IPS-18a (cell line): ENCODE measurements around the gene GNPDA1.

ENCODE experiments used
- H3K27ac ChIP-seq: one replicate; pipeline ENCODE4 v1.5.1; 2013; ENCODE audit warnings: low read length
- H3K27me3 ChIP-seq: one replicate; pipeline ENCODE4 v1.6.1; 2013; ENCODE audit warnings: mild to moderate bottlenecking, low read length; ENCODE audit not compliant: control insufficient read depth, insufficient read depth
- H3K36me3 ChIP-seq: one replicate; pipeline ENCODE4 v1.6.1; 2013; ENCODE audit warnings: low read depth, low read length; ENCODE audit not compliant: control insufficient read depth
- H3K4me1 ChIP-seq: one replicate; pipeline ENCODE4 v1.6.1; 2013; ENCODE audit warnings: low read depth, low read length; ENCODE audit not compliant: control insufficient read depth
- H3K4me3 ChIP-seq: one replicate; pipeline ENCODE4 v1.5.1; 2013; ENCODE audit warnings: low read length
- H3K9ac ChIP-seq: one replicate; pipeline ENCODE4 v1.6.1; 2013; ENCODE audit warnings: mild to moderate bottlenecking, low read length, moderate library complexity
- H3K9me3 ChIP-seq: one replicate; pipeline ENCODE4 v1.6.1; 2013; ENCODE audit warnings: low read depth, low read length; ENCODE audit not compliant: control insufficient read depth

The GNPDA1 gene

DNA sequence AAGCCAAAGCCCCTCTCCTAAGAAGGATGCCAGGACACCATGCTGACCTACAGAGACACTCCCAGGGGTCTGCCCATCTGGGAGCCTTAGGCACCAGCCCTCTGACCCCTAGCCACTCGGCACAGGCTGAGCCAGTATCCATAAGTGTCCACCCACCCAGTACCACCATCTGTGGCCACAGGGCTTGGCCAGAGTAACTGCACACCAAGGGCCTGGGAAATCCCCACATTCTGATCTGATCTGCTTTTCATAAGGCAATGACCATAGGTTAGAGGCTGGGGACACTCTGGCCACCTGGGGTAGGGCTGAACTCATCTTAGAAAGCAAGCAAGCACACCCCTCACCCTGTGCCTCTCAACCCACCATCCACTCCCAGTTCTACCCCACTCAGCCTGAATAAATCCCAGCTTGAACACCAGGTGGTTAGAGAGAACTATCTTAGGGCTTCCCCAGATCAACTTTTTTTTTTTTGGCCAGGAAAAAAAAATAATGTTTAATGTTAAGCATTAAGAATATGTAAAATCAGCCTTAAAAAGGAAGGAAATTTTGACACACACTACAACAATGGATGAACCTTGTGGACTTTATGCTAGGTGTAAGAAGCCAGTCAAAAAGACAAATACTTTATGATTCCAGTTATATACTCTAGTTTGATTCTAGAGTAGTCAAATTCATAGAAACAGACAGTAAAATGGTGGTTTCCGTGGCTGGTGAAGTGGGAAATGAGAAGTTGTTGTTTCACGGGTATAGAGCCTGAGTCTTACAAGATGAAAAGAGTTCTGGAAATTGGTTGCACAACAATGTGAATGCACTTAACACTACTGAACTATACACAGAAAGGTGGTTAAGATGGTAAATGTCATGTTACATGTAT is 6.2 kb downstream of the GNPDA1 start:
- no peak overlapping the region for H3K27ac ChIP-seq
- H3K36me3 ChIP-seq: peaks cover 45% of the 10 kb centered on the region
- H3K4me1 ChIP-seq: no peaks in the 10 kb centered on the region
- H3K9ac ChIP-seq: no peak overlapping the region
- no peaks in the 10 kb centered on the region for H3K9me3 ChIP-seq
- no peak overlapping the region for H3K4me3 ChIP-seq
- no peaks in the 10 kb centered on the region for H3K27me3 ChIP-seq

DNA sequence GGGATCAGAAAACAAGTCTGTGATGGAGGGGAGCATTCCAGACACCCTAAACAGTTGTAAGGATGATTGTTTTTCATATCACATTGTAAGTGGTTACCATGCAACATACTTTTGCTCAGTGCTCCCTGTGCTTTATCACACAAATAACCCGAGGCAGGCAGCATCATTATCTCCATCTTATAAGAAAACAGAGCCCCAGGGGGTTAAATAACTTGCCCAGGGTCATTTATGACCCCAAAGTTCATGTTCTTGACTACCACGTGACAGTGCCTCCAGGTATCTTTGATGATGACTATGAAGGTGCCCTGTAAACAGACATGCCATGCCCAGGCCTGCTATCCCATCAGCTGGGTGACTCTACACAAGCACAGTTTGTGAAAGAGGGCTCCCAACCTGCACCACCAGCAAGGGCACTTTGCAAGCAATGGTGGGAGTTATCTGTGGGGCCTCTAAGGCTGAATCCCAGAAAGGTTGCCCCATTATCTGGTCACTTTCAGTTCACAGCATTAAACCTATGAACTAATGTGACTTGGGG is 9.5 kb downstream of the GNPDA1 start:
- H3K4me3 ChIP-seq: no peak overlapping the region
- no peak overlapping the region for H3K27ac ChIP-seq
- H3K9ac ChIP-seq: no peak overlapping the region
- no peaks in the 10 kb centered on the region for H3K27me3 ChIP-seq
- H3K36me3 ChIP-seq: peaks cover 55% of the 10 kb centered on the region
- no peaks in the 10 kb centered on the region for H3K9me3 ChIP-seq
- no peaks in the 10 kb centered on the region for H3K4me1 ChIP-seq

DNA sequence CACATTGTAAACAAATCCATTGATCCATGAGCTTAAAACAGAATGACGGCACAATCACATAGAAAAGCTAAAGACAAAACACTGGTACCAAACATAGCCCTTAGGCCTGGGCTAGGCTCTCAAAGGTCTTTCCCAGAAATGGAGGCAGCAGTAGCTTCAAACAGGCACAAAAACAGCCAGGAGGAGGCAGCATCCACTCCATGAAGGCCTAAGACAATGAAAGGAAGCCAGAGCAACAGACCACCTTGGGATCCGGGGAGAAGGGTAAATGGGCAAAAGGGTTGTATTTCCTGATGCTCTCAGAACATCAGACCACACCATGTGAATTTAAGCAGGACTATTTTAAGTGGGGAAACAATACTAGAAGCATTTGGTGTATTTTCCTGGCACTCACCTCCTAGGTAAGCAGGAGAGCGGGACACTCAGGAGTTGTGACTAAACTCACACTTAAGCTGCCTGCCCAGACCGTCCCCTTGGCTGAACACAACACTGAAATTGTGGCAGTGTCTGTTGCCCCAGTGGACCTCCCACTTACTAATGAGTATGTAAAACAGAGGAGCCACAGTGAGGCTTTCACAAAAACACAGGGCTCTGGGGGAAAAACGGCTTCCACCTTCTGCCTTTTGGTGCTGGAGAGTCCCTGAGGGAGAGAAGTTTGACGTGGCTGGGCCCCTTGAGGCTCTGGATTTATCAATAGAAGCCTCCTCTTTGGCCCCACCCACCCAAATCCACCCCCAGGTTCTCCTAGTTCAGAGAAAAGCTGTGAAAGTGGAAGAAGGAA is 11.9 kb downstream of the GNPDA1 start:
- Histone ChIP-seq H3K9ac (no peak overlapping the region), H3K27me3 (no peaks in the 10 kb centered on the region), H3K9me3 (no peaks in the 10 kb centered on the region), H3K27ac (no peak overlapping the region), H3K4me1 (no peaks in the 10 kb centered on the region), H3K4me3 (no peak overlapping the region), H3K36me3 (peaks cover 50% of the 10 kb centered on the region)

DNA sequence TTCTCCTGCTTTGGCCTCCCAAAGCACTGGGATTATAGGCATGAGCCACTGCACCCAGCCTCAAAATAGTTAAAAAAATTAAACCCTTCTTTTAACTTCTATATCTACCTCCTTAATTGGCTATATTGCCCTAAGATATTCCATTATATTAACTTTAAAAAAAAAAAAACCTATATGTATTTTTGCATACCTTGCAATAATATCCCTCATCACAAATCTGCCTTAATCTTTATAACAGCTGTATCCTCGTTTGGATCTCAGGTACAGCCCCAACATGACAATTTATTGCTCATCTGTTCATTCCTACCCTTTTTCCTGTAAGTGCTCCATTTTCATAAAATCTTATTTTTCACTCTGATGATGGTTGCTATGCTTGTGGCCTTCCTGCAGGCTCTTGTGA is 12.7 kb downstream of the GNPDA1 start:
- no peak overlapping the region for H3K4me3 ChIP-seq
- no peaks in the 10 kb centered on the region for H3K9me3 ChIP-seq
- no peaks in the 10 kb centered on the region for H3K4me1 ChIP-seq
- H3K27ac ChIP-seq: no peak overlapping the region
- H3K27me3 ChIP-seq: no peaks in the 10 kb centered on the region
- H3K9ac ChIP-seq: no peak overlapping the region
- H3K36me3 ChIP-seq: peaks cover 45% of the 10 kb centered on the region

DNA sequence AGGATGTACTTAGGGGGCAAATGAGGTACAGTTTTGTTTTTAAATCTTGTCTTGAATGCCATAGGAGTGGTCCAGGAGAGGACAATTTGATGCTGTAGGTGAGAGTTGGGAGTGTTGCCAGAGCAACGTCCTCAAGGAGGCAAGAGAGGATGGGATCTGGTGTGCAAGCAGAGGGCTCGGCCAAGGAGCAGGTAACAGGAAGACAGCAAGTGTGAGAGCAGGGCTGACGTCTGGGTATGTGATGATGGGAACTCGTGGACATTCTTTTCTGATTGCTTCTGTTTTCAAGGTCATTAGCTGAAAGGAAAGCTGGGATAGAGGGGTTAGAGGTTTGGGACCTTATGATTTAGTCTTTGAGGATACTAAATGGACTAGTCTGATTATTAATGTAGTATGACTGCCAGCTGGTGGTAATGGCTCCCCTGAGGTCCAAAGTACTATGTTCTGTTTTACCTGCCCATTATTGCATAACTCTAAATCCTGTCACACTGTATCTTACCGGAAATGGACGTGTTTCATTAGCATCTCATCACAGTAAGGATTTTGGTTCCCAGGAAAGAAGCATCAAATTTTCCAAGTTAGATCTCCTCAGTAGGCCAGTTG is 15.4 kb downstream of the GNPDA1 start:
- no peak overlapping the region for H3K4me3 ChIP-seq
- H3K4me1 ChIP-seq: no peaks in the 10 kb centered on the region
- H3K9ac ChIP-seq: no peak overlapping the region
- H3K27ac ChIP-seq: no peak overlapping the region
- H3K27me3 ChIP-seq: no peaks in the 10 kb centered on the region
- no peaks in the 10 kb centered on the region for H3K9me3 ChIP-seq
- peaks cover 34% of the 10 kb centered on the region for H3K36me3 ChIP-seq

DNA sequence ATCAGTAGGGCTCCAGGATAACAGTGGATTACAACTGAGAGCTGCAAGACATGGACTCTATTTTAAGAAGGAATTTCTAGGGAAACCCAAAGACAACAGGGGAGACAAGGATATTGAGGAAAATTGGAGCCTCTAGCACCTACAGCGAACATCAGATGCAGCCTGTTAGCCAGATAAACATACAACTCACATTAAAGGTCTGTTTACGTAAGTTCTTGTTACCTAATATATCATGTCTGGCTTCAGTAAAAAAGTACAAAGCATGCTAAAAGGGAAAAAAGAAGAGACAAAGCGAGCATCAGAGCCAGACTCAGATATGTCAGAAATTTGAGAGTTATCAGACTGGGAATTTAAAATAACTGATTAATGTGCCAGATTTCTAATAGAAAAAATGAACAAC is 17.2 kb downstream of the GNPDA1 start:
- H3K4me3 ChIP-seq: no peak overlapping the region
- no peaks in the 10 kb centered on the region for H3K4me1 ChIP-seq
- no peak overlapping the region for H3K9ac ChIP-seq
- H3K36me3 ChIP-seq: peaks cover 18% of the 10 kb centered on the region
- H3K27me3 ChIP-seq: no peaks in the 10 kb centered on the region
- no peaks in the 10 kb centered on the region for H3K9me3 ChIP-seq
- H3K27ac ChIP-seq: no peak overlapping the region

DNA sequence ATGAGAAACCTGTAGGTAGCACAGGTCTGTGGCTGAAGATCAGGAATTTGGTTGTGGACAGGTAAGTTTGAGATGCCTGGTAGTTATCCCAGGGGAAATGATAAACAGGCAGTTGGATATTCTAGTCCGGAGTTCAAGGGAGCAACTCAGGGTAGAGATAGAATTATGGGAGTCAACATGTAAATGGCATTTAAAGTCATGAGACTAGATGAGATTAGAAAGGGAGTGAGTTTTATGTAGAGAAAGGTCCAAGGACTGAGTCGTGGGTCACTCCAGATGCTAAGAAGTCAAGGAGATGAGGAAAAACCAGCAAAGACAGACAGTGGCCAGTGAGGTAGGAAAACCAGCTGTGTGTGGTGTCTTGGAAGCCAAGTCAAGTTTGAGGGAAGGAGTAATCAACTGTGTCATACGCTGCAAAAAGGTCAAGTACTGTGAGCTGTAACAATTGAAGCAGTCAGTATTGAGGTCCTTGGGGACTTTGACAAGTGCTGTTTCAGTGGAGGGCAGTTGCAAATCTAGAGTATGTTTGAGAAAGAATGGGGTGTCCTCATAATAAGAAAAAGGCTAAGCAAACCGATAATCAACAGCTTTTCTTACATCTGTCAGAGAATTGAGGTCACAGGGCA is 18.2 kb downstream of the GNPDA1 start:
- Histone ChIP-seq H3K36me3 (peaks cover 13% of the 10 kb centered on the region), H3K9ac (no peak overlapping the region), H3K9me3 (no peaks in the 10 kb centered on the region), H3K27ac (no peak overlapping the region), H3K27me3 (no peaks in the 10 kb centered on the region), H3K4me3 (no peak overlapping the region), H3K4me1 (no peaks in the 10 kb centered on the region)

DNA sequence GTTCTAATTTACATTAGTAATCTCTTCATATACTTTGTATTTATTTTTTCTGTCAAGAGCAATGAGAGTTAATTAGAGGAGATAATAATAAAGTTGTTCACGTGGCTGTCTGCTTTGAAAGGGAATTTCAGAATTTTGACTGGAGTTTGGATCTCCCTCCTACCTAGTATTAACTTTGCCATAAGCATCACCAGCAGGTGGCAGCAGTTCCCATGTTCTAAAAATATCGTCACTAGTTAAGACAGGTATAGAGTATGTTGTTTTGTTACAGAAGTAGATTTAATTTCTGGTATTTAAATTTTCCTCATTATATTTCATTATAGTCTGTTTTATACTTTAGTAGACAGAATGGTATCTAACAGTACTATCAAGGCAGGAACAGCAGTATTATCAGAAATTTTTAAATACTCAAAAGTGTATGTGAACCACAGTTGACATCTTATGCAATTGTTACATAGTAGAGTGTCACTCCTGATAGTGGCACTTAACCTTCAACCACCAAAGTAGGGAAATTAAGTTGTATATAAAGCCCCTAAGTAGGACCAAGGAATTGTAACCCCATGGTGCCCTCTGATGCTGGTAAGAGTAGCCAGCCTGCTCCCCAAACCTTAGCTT is 20.4 kb downstream of the GNPDA1 start:
- H3K4me3 ChIP-seq: no peak overlapping the region
- no peaks in the 10 kb centered on the region for H3K4me1 ChIP-seq
- H3K36me3 ChIP-seq: peaks cover 21% of the 10 kb centered on the region
- no peak overlapping the region for H3K9ac ChIP-seq
- no peaks in the 10 kb centered on the region for H3K9me3 ChIP-seq
- H3K27ac ChIP-seq: no peak overlapping the region
- no peaks in the 10 kb centered on the region for H3K27me3 ChIP-seq

DNA sequence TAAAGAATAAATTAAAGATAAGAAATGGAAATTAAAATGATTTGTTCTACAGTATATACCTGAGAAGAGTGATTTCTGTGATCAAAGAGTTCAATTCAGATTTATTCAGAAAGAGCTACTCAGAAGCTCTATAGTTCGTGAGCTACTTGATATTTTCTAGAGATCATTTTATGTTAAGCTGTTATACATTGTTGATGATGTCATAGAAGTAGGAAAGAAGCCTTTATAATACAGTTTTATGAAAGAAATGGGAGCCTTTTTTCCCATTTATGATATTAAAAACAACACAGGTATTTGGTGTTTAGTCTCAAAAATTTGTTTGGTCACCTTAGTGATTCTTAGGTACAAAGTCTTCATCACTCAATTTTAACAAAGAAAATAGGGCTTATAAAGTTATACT is 23.1 kb downstream of the GNPDA1 start:
- Histone ChIP-seq H3K4me1 (no peaks in the 10 kb centered on the region), H3K36me3 (peaks cover 33% of the 10 kb centered on the region)

DNA sequence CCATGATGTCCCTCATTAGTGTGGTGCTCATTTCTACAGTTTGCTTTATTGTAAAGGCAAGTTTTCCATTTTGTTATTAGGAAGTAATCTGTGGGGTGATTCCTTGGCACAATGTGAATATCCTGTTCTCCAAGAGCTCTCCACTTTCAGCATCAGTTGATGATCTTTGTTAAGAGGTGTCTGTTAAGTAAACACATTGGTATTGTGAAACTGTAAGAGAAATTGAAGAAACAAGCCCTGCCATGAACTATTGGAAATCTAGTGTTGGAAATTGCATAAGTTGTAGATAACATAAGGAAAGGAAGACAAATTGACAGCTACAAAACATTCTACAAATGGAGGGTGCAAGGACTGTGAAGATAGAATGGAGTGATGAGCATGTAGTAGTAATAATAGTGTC is 26.8 kb downstream of the GNPDA1 start:
- no peaks in the 10 kb centered on the region for H3K4me1 ChIP-seq
- no peaks in the 10 kb centered on the region for H3K27me3 ChIP-seq
- no peak overlapping the region for H3K9ac ChIP-seq
- no peak overlapping the region for H3K27ac ChIP-seq
- H3K9me3 ChIP-seq: no peaks in the 10 kb centered on the region
- peaks cover 46% of the 10 kb centered on the region for H3K36me3 ChIP-seq
- H3K4me3 ChIP-seq: no peak overlapping the region

More for the DNA sequence above, 23.1 kb downstream of the GNPDA1 start:
- Histone ChIP-seq H3K9me3 (no peaks in the 10 kb centered on the region), H3K27me3 (no peaks in the 10 kb centered on the region), H3K9ac (no peak overlapping the region), H3K27ac (no peak overlapping the region), H3K4me3 (no peak overlapping the region)

DNA sequence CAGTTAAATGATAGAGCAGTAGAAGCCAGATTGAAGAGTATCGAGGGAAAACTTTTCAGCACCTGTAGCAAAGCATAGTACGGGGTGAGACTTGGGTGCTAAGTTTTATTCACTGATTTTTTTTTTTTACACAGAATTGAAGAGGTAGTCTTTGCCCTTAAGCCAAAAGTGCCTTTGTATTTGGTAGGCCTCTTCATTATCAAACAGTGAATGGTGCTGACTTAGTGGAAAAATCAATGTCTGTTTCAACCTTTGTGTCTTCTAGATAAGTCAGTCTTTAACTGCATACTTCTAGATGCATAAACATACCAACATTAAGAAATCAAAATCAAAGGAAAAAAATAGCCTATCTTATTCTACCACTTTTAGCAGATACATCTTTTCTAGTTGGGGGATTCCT is 30.2 kb downstream of the GNPDA1 start:
- H3K4me1 ChIP-seq: no peaks in the 10 kb centered on the region
- H3K4me3 ChIP-seq: no peak overlapping the region
- H3K27me3 ChIP-seq: no peaks in the 10 kb centered on the region
- H3K27ac ChIP-seq: no peak overlapping the region
- peaks cover 57% of the 10 kb centered on the region for H3K36me3 ChIP-seq
- H3K9me3 ChIP-seq: no peaks in the 10 kb centered on the region
- no peak overlapping the region for H3K9ac ChIP-seq
